GM12878 (cell line): ENCODE results near the gene CELF2. TPM values are rescaled to one million over a fixed set of nuclear protein-coding genes. Genes with fewer than 3 reads are reported as not detected.

Experiments
- ATAC-seq: fragments of 200-7000 bp; cut with Tn5 transposase; 3 replicates; pipeline ENCODE4 v1.9.1; 2020; ENCODE audit warnings: mild to moderate bottlenecking, moderate library complexity
- BruUV-seq: library from RNA; stranded (reverse); fragments of 400-500 nt; replicated peaks from 2 replicates; lab custom pipeline; 2021; lab: Mats Ljungman, UMichigan
- CTCF ChIA-PET: fragments of 300-600 bp; sonication (Branson Sonifier 250); formaldehyde crosslinking; extraction: SDS; loops from one replicate; lab custom pipeline; 2021; ENCODE audit warnings: inconsistent platforms; lab: Yijun Ruan, JAX
- POLR2A ChIA-PET: fragments of 350-600 bp; formaldehyde crosslinking; extraction: SDS; loops from one replicate; lab custom pipeline; 2021; ENCODE audit warnings: inconsistent platforms; lab: Charles Lee
- RAD21 ChIA-PET: fragments of 300-600 bp; sonication (Branson Sonifier 250); formaldehyde crosslinking; loops from one replicate; lab custom pipeline; 2023; ENCODE audit warnings: antibody characterized with exemption; ENCODE audit not compliant: unreplicated experiment; lab: Charles Lee
- SMC1A ChIA-PET: fragments of 300-600 bp; sonication (Branson Sonifier 250); formaldehyde crosslinking; loops from one replicate; lab custom pipeline; 2023; ENCODE audit not compliant: unreplicated experiment, uncharacterized antibody; lab: Charles Lee
- DNase-seq: peaks from one replicate; pipeline ENCODE4 v3.0.0-alpha.2; 2011; ENCODE audit warnings: low read depth, low spot score
- FAIRE-seq: peaks from 3 replicates; lab custom pipeline; 2011; peaks lifted over from hg19 to GRCh38; lab: Jason Lieb, UNC
- H2AFZ ChIP-seq: 2 replicates; pipeline ENCODE4 v1.6.0; 2011; ENCODE audit warnings: low read depth, low read length, control low read depth; ENCODE audit not compliant: control insufficient read depth
- H3K27ac ChIP-seq: 2 replicates; pipeline ENCODE4 v1.5.1; 2011; ENCODE audit warnings: control low read depth; ENCODE audit not compliant: control insufficient read depth, insufficient read depth
- H3K27me3 ChIP-seq, 2 experiments: replicated peaks in 1 of 2; 2 replicates each; pipeline versions ENCODE4 v1.6.0 to v1.6.1; 2011; ENCODE audit warnings: low read length in 1 of 2; ENCODE audit not compliant: control insufficient read depth in 2 of 2, insufficient read depth in 2 of 2
- H3K36me3 ChIP-seq, 2 experiments: 2 replicates each; pipeline ENCODE4 v1.5.1; 2011; ENCODE audit warnings: low read length in 1 of 2; ENCODE audit not compliant: control insufficient read depth in 2 of 2, insufficient read depth in 2 of 2
- H3K4me1 ChIP-seq: 2 replicates; pipeline ENCODE4 v1.6.1; 2011; ENCODE audit warnings: mild to moderate bottlenecking, low read length, moderate library complexity, mixed read lengths; ENCODE audit not compliant: control insufficient read depth, insufficient read depth
- H3K4me2 ChIP-seq: 2 replicates; pipeline ENCODE4 v1.6.0; 2011; ENCODE audit warnings: control low read depth; ENCODE audit not compliant: control insufficient read depth, insufficient read depth
- H3K4me3 ChIP-seq: fragments of 200-600 bp; sonication (generic); 2 replicates; pipeline ENCODE4 v1.5.1; 2016
- H3K79me2 ChIP-seq: 2 replicates; pipeline ENCODE4 v1.6.0; 2011; ENCODE audit warnings: low read length; ENCODE audit not compliant: control insufficient read depth, insufficient read depth
- H3K9ac ChIP-seq: 2 replicates; pipeline ENCODE4 v1.8.0; 2011; ENCODE audit warnings: low read length, control low read depth, mixed read lengths; ENCODE audit not compliant: control insufficient read depth, insufficient read depth
- H3K9me3 ChIP-seq: replicated peaks from 3 replicates; pipeline ENCODE4 v1.5.1; 2011; ENCODE audit warnings: mild to moderate bottlenecking, low read length; ENCODE audit not compliant: control insufficient read depth, insufficient read depth
- H4K20me1 ChIP-seq: 2 replicates; pipeline ENCODE4 v1.6.0; 2011; ENCODE audit not compliant: control insufficient read depth, insufficient read depth
- ASH2L ChIP-seq: fragments of 300-600, 200-600 bp; sonication (generic); IDR thresholded peaks from 2 replicates; pipeline ENCODE4 v1.6.1; 2017; ENCODE audit warnings: low read depth, mild to moderate bottlenecking, borderline replicate concordance
- ATF7 ChIP-seq: fragments of 450-650 bp; IDR thresholded peaks from 2 replicates; pipeline ENCODE4 v1.6.1; 2016; ENCODE audit warnings: low read depth, mild to moderate bottlenecking
- CBFB ChIP-seq: IDR thresholded peaks from 2 replicates; pipeline ENCODE4 v1.6.1; 2016; ENCODE audit warnings: antibody characterized with exemption, low read depth
- JUND ChIP-seq: IDR thresholded peaks from 2 replicates; pipeline ENCODE4 v1.6.1; 2012; ENCODE audit warnings: low read depth, mild to moderate bottlenecking, low read length, improper control_type of control experiment, moderate library complexity
- POLR2AphosphoS2 ChIP-seq: IDR thresholded peaks from 2 replicates; pipeline ENCODE4 v1.6.1; 2011; ENCODE audit warnings: low read depth, mild to moderate bottlenecking, low read length, improper control_type of control experiment, moderate library complexity
- SREBF2 ChIP-seq: IDR thresholded peaks from 2 replicates; pipeline ENCODE4 v1.6.1; 2012; ENCODE audit warnings: mild to moderate bottlenecking, low read length
- YY1 ChIP-seq: IDR thresholded peaks from 2 replicates; pipeline ENCODE4 v1.6.1; 2011; ENCODE audit warnings: low read depth, mild to moderate bottlenecking, low read length
- ZNF24 ChIP-seq: fragments of 450-650 bp; IDR thresholded peaks from 2 replicates; pipeline ENCODE4 v1.6.1; 2017; ENCODE audit warnings: antibody characterized with exemption, mild to moderate bottlenecking
- WGBS: methylation state at CpG from one replicate; pipeline ENCODE4 v1.1.6; 2016; ENCODE audit warnings: low lambda C conversion rate; ENCODE audit not compliant: insufficient replicate concordance, insufficient coverage; ENCODE audit errors: missing lambda C conversion rate; 5-methylcytosine and 5-hydroxymethylcytosine counted together
- in situ Hi-C: fragments of 300-500 bp; cut with MboI; formaldehyde crosslinking; loops from 9 replicates; pipeline ENCODE4 v1.14.3; 2018; ENCODE audit warnings: mixed read lengths
- intact Hi-C: fragments of 100-400 bp; cut with micrococcal nuclease; formaldehyde crosslinking; loops from one replicate; pipeline ENCODE4 v1.14.2; 2022; ENCODE audit not compliant: unreplicated experiment
- polyA plus RNA-seq, 11 experiments: library from polyadenylated mRNA; depleted of rRNA in 4 of 11; unstranded in 6 of 11; stranded (reverse) in 5 of 11; fragments of >200 nt; fragmentation: Nextera tagmentation in 4 of 11; fragmentation: Illumina TruSeq in 1 of 11; extraction: Ambion mirVana in 4 of 11; extraction: Trizol in 1 of 11; gene quantifications; 1 replicate in 1 of 11; 2 replicates in 10 of 11; pipeline versions ENCODE4 v1.2.1 to v1.2.3, GENCODE V29; 2011 to 2016; ENCODE audit warnings: inconsistent platforms in 2 of 11, missing spikeins in 2 of 11, low read depth in 1 of 11
- total RNA-seq, 4 experiments: library from RNA; depleted of rRNA in 3 of 4; stranded (reverse); fragments of >200 nt in 3 of 4; fragmentation: Illumina TruSeq in 1 of 4; extraction: Trizol in 1 of 4; gene quantifications; 2 replicates each; pipeline versions ENCODE4 v1.2.1 to v1.2.3, GENCODE V29; 2013 to 2021
- TF ChIP-seq, protein P1 (sequence below): IDR thresholded peaks from 2 replicates; pipeline ENCODE4 v1.6.1; 2011; ENCODE audit warnings: mild to moderate bottlenecking, low read depth, low read length, moderate library complexity; ENCODE audit not compliant: insufficient replicate concordance
- TF ChIP-seq, protein P2 (sequence below): fragments of 450-650 bp; IDR thresholded peaks from 2 replicates; pipeline ENCODE4 v1.6.1; 2014; ENCODE audit warnings: mild to moderate bottlenecking

The CELF2 gene
- total and polyA plus RNA-seq, 10 of the 15 experiments (the other 5 are each of a cell fraction or from before 2014, with no cell fraction given) = 20.8 to 129 (median 86.3) TPM

DNA sequence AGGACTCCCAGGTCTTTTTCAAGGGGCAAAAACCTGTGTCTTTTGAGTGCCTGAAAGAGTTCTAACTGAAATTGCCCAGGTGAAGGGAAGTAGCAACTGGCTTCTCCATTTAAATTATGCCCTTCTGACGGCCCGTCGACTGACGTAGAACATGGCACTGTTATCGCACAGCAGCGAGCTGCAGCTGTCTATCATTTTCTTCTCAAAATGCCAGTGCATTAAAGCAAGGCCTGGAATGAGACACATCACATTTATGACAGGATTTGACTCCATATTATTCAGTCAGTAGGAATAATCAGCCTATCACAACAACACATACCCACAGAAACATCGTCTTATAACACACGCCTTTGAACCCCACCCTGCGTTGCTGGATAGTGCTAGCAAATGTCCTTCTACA, 69.7 kb downstream of the CELF2 start (continued):
- TF ChIP-seq POLR2AphosphoS2 (no peak), JUND (no peak), ASH2L (no peak), YY1 (no peak), ATF7 (no peak), ZNF24 (no peak)
- TF ChIP-seq, protein P1, sequence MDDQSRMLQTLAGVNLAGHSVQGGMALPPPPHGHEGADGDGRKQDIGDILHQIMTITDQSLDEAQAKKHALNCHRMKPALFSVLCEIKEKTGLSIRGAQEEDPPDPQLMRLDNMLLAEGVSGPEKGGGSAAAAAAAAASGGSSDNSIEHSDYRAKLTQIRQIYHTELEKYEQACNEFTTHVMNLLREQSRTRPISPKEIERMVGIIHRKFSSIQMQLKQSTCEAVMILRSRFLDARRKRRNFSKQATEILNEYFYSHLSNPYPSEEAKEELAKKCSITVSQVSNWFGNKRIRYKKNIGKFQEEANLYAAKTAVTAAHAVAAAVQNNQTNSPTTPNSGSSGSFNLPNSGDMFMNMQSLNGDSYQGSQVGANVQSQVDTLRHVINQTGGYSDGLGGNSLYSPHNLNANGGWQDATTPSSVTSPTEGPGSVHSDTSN = no peak

DNA sequence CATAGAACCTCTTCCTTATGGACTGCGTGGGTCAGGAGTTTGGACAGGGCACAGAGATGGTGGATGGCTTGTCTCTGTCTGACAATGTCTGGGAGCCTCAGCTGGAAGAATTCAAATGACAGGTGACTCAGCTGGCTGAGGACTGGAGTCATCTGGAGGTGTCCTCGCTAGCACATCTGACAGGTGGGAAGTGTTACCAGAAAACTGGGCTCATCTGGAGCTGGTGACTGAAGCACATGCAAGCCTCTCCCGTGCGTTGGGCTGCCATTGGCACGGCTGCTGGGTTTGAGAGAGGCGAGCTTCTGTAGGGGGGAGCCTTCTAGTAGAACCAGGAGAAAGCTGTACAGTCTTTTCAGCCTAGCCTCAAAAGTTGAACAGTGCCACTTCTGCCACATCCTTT, 71.0 kb downstream of the CELF2 start:
- no peak for DNase-seq
- RAD21 ChIA-PET = no interaction called here
- 28% methylated on average over 6 of the region's 6 CpGs for WGBS
- no peak overlapping the region for H3K4me2 ChIP-seq
- TF ChIP-seq YY1 (no peak), POLR2AphosphoS2 (no peak), ATF7 (no peak), SREBF2 (no peak), CBFB (no peak)
- TF ChIP-seq, protein P2, sequence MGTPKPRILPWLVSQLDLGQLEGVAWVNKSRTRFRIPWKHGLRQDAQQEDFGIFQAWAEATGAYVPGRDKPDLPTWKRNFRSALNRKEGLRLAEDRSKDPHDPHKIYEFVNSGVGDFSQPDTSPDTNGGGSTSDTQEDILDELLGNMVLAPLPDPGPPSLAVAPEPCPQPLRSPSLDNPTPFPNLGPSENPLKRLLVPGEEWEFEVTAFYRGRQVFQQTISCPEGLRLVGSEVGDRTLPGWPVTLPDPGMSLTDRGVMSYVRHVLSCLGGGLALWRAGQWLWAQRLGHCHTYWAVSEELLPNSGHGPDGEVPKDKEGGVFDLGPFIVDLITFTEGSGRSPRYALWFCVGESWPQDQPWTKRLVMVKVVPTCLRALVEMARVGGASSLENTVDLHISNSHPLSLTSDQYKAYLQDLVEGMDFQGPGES = no peak
- no peaks in the 10 kb centered on the region for H3K9me3 ChIP-seq
- no peak overlapping the region for H3K27ac ChIP-seq
- no peak overlapping the region for H2AFZ ChIP-seq
- H3K79me2 ChIP-seq = no peaks in the 10 kb centered on the region
- CTCF ChIA-PET = interaction anchor here (0.5 to 0.6 kb wide), 2 partner anchors 712 to 729 kb away, joined by 3 read pairs; no protein-coding TSS in a partner anchor
- H3K9ac ChIP-seq = no peak overlapping the region
- no peak overlapping the region for H3K4me3 ChIP-seq
- FAIRE-seq = no peak
- H4K20me1 ChIP-seq = no peaks in the 10 kb centered on the region
- BruUV-seq = no TSS peak
- POLR2A ChIA-PET = no interaction called here
- ATAC-seq = no peak
- in situ Hi-C loops (no loop called here), intact Hi-C loops (no loop called here)
- no peaks in the 10 kb centered on the region for H3K27me3 ChIP-seq
- no peaks in the 10 kb centered on the region for H3K36me3 ChIP-seq
- SMC1A ChIA-PET = no interaction called here
- peaks cover 5% of the 10 kb centered on the region; the same call in 1 of the 2 replicates for H3K4me1 ChIP-seq
